Stimulated activated CD4-positive, alpha-beta T cell treated with anti-CD3 and anti-CD28 coated beads, Interleukin-1b, Interleukin-23, amount 100 ng/mL, for 1 hour (primary cell): ENCODE data around the gene RPL18.

ENCODE experiments used
- DNase-seq, 2 donors: peaks; one replicate each; pipeline ENCODE4 v3.0.0-alpha.2; 2020; ENCODE audit warnings: low read depth in 2 of 2

Gene RPL18

DNA sequence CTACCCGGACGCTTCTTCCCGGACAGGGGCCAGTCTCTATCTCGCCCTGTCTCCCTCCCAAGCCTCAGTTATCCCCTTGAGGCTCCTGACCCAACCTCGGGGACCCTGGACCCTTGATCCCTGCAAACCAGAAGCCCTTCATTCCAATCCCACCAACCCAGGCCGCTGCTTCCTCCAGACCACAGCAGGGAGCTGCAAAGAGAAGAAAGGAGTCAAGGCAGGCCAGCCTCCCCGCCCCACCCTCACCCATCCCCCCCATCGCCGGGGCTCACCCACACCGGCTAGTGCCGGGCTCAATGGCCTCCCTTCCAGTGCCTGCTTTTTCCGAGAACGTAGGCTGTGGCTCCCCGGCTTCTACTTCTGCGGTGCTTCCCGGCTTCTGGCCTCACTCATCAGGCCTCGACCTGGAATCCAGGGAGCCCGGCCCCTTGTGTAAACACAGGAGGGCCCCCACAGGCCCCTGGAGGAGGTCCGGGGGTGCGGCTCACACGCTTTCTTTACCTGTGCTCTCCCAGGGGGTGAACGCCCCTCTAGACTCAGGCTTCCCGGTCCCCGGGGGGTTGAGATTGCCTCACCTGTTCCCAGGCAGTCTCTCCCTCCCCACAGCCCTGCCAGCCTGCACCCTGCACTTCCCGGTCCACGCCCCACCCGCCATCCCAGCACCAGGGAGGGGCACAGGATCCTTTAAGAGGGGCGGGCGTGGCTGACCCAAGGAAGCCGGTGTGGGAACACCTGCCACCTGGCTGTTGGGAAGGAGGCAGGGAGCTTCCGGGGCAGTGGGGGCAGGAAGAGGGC, 4.3 kb downstream of the RPL18 start, which contains the start of gene FAM83E:
Gene FAM83E (minus strand): TSS at position 641 of the 795 bp plus-strand sequence. CDS start 1,704 bp downstream, outside the sequence.
- DNase-seq: no peak

GRCh38 chr19:48613852-48614435, 5.0 kb downstream of the RPL18 start:
- DNase-seq: no peak

DNA sequence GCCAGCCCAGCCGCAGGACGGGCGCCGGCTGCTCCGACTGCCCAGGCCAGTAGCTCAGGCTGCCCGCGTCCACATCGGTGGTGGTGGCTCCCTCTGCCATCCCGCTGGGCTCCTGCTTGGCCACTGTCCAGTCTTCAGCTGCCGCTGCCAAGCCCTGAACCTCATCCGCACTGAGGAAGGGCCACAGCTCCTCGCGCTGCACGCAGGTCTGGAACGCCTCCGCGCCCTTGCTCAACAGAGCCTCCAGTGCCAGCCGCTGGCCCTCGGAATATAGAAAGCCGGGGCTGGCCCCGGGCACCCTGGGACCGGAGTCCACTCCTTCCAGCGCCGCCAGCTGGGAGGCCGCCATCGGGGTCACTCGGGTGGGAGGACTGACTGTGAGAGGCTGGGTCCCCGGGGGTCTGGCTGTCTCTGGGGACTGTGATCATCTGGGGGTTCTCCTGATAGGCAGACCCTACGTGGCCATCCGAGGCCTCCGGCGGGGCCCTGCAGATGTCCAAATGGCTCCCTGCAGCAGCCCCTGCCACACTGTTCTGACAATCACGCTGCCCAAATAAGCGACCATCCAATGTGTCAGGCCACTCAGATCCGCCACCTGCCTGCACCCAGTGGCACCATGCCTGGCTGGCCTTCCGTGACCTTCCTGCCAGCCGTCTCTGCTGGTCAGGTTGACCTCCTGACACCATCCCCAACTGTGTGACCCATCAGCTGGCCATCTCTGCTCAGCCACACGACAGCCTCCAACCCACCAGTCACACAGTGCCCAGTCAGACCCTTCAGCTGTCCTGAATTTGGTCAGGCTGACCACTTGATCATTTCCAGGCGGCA, 5.7 kb downstream of the RPL18 start:
- DNase-seq: no peak

GRCh38 chr19:48611872-48612271, 7.1 kb downstream of the RPL18 start:
- no peak for DNase-seq

DNA sequence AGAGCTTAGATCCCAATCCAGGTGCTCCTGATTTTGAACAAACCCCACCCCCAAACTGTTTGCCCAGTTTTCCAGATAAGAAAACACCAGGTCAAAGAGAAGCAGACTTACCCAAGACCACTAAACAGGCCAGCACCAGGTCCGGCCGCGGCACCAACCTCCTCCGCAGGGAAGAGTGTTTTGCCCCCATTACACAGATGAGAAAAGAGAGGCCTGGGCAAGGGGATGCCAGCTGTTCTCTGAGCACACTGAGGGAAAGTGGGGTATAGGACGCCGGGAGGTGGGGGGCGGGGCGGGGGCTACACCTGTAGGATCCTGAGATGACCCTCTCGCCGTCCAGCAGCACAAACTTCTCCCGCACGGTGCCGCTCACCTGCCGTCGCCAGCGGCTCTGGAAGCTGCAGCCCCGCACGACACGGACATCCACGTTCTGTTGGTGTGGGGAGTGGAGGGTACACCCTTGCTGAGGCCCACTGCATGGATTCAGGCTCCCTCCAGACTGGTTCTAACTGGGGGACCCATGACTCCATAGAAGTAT, 9.3 kb downstream of the RPL18 start:
- DNase-seq: no peak

DNA sequence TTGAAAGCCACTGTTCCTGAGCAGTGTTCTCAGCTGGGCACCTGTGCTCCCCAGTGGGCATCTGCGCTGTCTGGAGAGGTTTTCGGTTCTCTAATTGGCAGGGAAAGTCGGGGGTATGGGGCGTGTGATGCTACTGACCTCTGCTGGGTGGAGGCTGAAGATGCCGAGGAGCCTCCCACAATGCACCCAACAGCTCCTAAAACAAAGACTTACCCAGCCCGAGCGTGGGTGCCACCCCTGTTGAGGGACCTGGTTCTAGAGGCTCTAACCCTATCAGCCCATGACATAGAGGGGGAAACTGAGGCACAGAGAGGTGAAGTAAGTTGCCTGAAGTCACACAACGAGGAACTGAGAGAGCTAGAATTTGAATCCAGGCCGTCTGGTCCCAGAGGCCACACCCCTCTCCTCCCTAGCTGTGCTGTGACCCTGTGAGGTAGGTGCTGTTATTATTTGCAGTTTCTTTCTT, 10.1 kb downstream of the RPL18 start:
- DNase-seq: no peak

DNA sequence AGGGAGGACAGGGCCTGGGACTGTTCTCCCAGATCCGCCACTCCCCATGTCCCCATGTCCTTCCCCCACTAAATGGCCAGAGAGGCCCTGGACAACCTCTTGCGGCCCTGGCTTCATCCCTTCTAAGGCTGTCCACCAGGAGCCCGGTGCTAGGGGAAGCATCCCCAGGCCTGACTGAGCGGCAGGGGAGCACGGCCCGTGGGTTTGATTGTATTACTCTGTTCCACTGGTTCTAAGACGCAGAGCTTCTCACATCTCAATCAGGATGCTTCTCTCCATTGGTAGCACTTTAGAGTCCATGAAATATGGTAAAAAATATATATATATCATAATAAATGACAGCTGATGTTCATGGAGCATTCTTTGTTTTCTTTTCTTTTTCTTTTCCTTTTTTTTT, 11.6 kb downstream of the RPL18 start:
- DNase-seq: no peak

DNA sequence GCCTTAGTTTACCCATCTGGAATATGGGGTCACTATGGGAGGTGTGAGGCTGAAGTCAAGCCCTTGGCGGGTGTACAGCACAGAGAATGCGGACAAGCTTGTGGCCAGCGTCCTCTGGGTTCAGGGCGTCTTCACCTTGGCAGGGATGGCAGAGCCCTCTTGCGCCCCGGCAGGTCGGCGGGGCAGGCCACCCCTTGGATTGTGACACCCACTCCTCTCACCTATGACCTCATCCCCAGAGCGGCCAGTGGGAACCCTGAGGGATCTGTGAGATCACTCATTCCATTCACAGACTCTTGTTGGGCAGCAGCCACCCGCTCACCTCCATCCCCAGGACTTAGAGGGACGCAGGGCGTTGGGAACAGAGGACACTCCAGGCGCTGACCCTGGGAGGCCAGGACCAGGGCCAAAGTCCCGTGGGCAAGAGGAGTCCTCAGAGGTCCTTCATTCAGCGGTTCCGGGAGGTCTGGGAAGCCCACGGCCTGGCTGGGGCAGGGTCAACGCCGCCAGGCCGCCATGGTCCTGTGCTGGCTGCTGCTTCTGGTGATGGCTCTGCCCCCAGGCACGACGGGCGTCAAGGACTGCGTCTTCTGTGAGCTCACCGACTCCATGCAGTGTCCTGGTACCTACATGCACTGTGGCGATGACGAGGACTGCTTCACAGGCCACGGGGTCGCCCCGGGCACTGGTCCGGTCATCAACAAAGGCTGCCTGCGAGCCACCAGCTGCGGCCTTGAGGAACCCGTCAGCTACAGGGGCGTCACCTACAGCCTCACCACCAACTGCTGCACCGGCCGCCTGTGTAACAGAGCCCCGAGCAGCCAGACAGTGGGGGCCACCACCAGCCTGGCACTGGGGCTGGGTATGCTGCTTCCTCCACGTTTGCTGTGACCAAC, 12.3 kb downstream of the RPL18 start, which contains the start of gene SPACA4:
Gene SPACA4 (plus strand): TSS at position 280 of the 896 bp plus-strand sequence. CDS start 237 bp downstream, at position 517.
- DNase-seq: no peak

DNA sequence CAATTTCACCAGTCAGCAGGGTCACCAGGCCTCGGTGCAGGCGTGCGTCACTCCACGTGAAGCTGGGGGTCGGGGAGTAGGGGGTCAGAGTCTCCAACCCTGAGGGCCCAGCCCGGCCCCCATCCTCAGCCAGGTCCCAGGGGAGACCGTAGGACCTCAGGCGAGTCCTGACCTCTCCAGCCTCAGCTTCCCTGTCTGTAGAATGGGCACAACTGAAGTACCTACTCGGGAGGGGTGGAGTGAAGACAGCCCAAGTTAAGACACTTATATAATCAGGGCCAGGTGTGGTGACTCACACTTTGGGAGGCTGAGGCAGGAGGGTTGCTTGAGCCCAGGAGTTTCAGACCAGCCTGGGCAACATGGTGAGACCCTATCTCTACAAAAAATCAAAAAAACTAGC, 15.1 kb downstream of the RPL18 start:
- no peak for DNase-seq

- no peak for DNase-seq
Observed at GRCh38 chr19:48603449-48603848, 15.5 kb downstream of the RPL18 start.

DNA sequence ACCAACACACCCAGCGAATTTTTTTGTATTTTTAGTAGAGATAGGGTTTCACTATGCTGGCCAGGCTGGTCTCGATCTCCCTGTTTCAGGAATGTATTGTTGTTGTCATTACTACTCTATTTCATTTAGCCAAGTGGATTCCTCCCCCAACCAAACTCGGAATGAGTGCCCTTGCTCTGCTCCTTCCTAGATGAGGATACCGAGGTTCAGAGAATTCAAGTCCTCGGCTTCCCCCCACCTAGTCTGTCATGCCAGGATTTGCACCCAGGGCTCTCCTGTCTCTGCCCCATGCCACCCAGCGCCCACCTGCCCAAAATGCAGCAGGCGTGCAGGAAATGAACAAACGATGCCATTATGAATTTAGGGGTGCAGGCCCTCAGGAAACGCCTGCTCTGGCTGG, 16.0 kb downstream of the RPL18 start:
- DNase-seq: no peak

- DNase-seq: no peak
Observed at GRCh38 chr19:48600679-48601417, 18.1 kb downstream of the RPL18 start.

GRCh38 chr19:48598996-48599700, 19.8 kb downstream of the RPL18 start:
- no peak for DNase-seq

DNA sequence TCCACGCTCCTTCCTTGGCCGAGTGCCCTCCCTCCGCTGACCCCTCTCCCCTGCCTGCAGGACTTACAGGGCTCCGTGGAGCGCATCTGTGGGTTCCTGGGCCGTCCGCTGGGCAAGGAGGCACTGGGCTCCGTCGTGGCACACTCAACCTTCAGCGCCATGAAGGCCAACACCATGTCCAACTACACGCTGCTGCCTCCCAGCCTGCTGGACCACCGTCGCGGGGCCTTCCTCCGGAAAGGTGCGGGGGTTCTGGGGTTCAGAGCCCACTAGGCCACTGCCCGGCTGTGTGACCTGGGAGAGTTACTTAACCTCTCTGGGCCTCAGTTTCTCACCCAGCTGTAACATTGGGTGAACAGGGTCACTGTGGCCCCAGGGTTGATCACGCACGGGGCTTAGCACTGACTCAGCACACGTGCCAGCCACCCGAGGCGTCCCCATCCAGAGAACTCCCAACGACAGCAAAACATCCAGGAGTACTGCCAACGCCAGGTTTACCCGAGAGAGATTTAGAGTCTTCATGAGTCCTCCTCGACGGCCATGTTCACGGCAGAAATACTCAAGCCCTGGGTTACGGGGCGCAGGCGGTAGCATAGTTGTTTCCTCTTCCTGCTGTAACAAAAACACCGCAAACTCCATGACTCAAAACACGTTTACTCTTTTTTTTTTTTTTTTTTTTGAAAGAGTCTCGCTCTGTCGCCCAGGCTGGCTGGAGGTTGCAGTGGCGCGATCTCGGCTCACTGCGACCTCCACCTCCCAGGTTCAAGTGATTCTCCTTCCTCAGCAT, 22.1 kb downstream of the RPL18 start:
- no peak for DNase-seq

DNA sequence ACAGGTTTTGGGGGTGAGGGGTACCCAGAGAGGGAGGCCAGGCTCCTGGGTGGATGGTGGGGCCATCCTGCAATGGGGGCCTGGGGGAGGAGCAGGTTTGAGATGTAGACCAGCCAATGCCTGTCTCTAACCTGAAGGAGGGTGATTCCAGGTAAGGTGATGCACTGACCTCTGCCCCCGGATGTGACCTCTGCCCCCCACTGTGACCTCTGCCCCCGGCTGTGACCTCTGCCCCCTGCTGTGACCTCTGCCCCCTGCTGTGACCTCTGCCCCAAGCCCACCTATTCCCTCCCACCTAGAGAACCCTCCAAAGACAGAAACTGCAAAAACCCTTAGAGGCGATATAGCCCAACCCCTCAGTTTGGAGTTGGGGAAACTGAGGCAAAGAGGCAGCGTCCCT, 22.7 kb downstream of the RPL18 start:
- no peak for DNase-seq

- DNase-seq: no peak
Observed at GRCh38 chr19:48595833-48596232, 23.1 kb downstream of the RPL18 start.

- no peak for DNase-seq
Observed at GRCh38 chr19:48595171-48595570, 23.8 kb downstream of the RPL18 start.

- no peak for DNase-seq
Observed at GRCh38 chr19:48591021-48591420, 28.0 kb downstream of the RPL18 start.
